ENCODE results near the gene BMAL1. TPM values are rescaled to one million over a fixed set of nuclear protein-coding genes. Genes with fewer than 3 reads are reported as not detected.

The BMAL1 gene
- total and polyA plus RNA-seq, 2 donors (not counting 3 experiments of a cell fraction or from before 2014, with no cell fraction given): 5.8 to 10.1 TPM

DNA sequence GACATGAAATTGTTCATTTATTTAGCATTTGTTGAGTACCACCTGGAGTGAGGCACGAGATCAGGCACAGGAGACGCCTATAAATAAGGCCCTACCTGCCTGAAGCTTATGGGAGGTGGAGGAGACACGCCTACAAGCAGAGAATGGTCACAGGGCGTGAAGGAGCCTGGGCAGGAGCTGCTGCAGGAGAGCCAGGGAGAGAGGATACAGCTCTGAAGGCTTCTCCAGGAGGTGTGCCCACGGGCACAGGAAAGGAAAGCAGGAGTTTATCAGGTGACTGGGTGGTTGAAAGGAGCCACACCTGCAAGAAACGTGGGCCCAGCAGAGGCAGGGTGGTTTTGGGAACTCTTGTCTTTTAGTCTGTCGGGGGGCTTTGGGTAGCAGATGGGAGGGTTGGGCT, 70.3 kb downstream of the BMAL1 start:
- FAIRE-seq (no peak), DNase-seq (ENCODE audit: low read depth, low spot score) (no peak)
- CTCF ChIA-PET: interaction anchor here (6.1 kb wide), 1 partner anchor 137 kb away, joined by 180 read pairs; no protein-coding TSS in a partner anchor
- Histone ChIP-seq H2AFZ (ENCODE audit: low read depth, low read length) (no peak overlapping the region), H3K9ac (replicated peaks; ENCODE audit: extremely low read depth, insufficient read depth, low read length) (no peak overlapping the region), H3K9me3 (replicated peaks; ENCODE audit: control insufficient read depth, insufficient read depth, low read length) (no peaks in the 10 kb centered on the region), H4K20me1 (replicated peaks; ENCODE audit: control insufficient read depth, extremely low read depth, insufficient read depth, low read length) (no peaks in the 10 kb centered on the region), H3K4me3 (replicated peaks in 1 of 3; ENCODE audit: insufficient read depth in 1 of 3, low read depth in 1 of 3, low read length in 3 of 3) (no peak overlapping the region), H3K9me1 (replicated peaks; ENCODE audit: control insufficient read depth, extremely low read depth, insufficient read depth, low read length) (no peaks in the 10 kb centered on the region), H3K79me2 (ENCODE audit: control insufficient read depth, insufficient read depth, low read length) (no peaks in the 10 kb centered on the region), H3K4me1 (ENCODE audit: control insufficient read depth, extremely low read depth, insufficient read depth, low read length) (peaks cover 4% of the 10 kb centered on the region), H3K27ac (ENCODE audit: insufficient read depth, low read depth, low read length) (no peak overlapping the region), H3K27me3 (ENCODE audit: control insufficient read depth in 2 of 2, insufficient read depth in 2 of 2, low read length in 2 of 2) (no peaks in the 10 kb centered on the region), H3K36me3 (ENCODE audit: control insufficient read depth in 2 of 2, extremely low read depth in 1 of 2, insufficient read depth in 2 of 2, low read length in 2 of 2) (no peaks in the 10 kb centered on the region), H3K4me2 (ENCODE audit: insufficient read depth, low read length) (no peak overlapping the region)
- no peak for TF ChIP-seq EZH2 (IDR thresholded peaks at IDR 0.05; ENCODE audit: borderline replicate concordance, low read depth, low read length, severe bottlenecking)
- TF ChIP-seq, protein P1, sequence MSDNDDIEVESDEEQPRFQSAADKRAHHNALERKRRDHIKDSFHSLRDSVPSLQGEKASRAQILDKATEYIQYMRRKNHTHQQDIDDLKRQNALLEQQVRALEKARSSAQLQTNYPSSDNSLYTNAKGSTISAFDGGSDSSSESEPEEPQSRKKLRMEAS (IDR thresholded peaks at IDR 0.05; ENCODE audit: insufficient read depth, insufficient read length): no peak
- TF ChIP-seq MYC (IDR thresholded peaks at IDR 0.05; ENCODE audit: low read depth, low read length): no peak
- no peak for TF ChIP-seq POLR2AphosphoS5 (IDR thresholded peaks at IDR 0.05; ENCODE audit: insufficient read depth, low read depth, low read length)
- no peak for TF ChIP-seq JUN (IDR thresholded peaks at IDR 0.05; ENCODE audit: borderline replicate concordance, insufficient read depth, insufficient read length, low read depth)
- TF ChIP-seq, protein P2, sequence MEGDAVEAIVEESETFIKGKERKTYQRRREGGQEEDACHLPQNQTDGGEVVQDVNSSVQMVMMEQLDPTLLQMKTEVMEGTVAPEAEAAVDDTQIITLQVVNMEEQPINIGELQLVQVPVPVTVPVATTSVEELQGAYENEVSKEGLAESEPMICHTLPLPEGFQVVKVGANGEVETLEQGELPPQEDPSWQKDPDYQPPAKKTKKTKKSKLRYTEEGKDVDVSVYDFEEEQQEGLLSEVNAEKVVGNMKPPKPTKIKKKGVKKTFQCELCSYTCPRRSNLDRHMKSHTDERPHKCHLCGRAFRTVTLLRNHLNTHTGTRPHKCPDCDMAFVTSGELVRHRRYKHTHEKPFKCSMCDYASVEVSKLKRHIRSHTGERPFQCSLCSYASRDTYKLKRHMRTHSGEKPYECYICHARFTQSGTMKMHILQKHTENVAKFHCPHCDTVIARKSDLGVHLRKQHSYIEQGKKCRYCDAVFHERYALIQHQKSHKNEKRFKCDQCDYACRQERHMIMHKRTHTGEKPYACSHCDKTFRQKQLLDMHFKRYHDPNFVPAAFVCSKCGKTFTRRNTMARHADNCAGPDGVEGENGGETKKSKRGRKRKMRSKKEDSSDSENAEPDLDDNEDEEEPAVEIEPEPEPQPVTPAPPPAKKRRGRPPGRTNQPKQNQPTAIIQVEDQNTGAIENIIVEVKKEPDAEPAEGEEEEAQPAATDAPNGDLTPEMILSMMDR (IDR thresholded peaks at IDR 0.05; ENCODE audit: extremely low read depth in 1 of 2, insufficient read depth in 1 of 2, low read depth in 1 of 2, low read length in 2 of 2): no peak
- TF ChIP-seq POLR2A (IDR thresholded peaks at IDR 0.05; ENCODE audit: low read depth, low read length): no peak
- no peak for TF ChIP-seq GATA2 (IDR thresholded peaks at IDR 0.05; ENCODE audit: insufficient read depth, insufficient read length, low read depth, low read length)
- TF ChIP-seq FOS (IDR thresholded peaks at IDR 0.05; ENCODE audit: borderline replicate concordance, insufficient read depth, low read length): no peak
- no TSS peak for BruUV-seq (replicated peaks)
- dilution Hi-C loops (cut with MboI; ENCODE audit: extremely low pct_ligation_motif_present, low sequenced_read_pairs): no loop called here
- POLR2A ChIA-PET: no interaction called here
- intact Hi-C loops (cut with micrococcal nuclease): no loop called here
